Measurements from ENCODE around the gene LSM7. TPM values are rescaled to one million over a fixed set of nuclear protein-coding genes. Genes with fewer than 3 reads are reported as not detected.

Gene LSM7
- total and polyA plus RNA-seq, 9 of the 15 experiments (the other 6 are each of a cell fraction or from before 2014, with no cell fraction given), result 40.5 to 690 (median 265) TPM

- TF ChIP-seq, protein P1, sequence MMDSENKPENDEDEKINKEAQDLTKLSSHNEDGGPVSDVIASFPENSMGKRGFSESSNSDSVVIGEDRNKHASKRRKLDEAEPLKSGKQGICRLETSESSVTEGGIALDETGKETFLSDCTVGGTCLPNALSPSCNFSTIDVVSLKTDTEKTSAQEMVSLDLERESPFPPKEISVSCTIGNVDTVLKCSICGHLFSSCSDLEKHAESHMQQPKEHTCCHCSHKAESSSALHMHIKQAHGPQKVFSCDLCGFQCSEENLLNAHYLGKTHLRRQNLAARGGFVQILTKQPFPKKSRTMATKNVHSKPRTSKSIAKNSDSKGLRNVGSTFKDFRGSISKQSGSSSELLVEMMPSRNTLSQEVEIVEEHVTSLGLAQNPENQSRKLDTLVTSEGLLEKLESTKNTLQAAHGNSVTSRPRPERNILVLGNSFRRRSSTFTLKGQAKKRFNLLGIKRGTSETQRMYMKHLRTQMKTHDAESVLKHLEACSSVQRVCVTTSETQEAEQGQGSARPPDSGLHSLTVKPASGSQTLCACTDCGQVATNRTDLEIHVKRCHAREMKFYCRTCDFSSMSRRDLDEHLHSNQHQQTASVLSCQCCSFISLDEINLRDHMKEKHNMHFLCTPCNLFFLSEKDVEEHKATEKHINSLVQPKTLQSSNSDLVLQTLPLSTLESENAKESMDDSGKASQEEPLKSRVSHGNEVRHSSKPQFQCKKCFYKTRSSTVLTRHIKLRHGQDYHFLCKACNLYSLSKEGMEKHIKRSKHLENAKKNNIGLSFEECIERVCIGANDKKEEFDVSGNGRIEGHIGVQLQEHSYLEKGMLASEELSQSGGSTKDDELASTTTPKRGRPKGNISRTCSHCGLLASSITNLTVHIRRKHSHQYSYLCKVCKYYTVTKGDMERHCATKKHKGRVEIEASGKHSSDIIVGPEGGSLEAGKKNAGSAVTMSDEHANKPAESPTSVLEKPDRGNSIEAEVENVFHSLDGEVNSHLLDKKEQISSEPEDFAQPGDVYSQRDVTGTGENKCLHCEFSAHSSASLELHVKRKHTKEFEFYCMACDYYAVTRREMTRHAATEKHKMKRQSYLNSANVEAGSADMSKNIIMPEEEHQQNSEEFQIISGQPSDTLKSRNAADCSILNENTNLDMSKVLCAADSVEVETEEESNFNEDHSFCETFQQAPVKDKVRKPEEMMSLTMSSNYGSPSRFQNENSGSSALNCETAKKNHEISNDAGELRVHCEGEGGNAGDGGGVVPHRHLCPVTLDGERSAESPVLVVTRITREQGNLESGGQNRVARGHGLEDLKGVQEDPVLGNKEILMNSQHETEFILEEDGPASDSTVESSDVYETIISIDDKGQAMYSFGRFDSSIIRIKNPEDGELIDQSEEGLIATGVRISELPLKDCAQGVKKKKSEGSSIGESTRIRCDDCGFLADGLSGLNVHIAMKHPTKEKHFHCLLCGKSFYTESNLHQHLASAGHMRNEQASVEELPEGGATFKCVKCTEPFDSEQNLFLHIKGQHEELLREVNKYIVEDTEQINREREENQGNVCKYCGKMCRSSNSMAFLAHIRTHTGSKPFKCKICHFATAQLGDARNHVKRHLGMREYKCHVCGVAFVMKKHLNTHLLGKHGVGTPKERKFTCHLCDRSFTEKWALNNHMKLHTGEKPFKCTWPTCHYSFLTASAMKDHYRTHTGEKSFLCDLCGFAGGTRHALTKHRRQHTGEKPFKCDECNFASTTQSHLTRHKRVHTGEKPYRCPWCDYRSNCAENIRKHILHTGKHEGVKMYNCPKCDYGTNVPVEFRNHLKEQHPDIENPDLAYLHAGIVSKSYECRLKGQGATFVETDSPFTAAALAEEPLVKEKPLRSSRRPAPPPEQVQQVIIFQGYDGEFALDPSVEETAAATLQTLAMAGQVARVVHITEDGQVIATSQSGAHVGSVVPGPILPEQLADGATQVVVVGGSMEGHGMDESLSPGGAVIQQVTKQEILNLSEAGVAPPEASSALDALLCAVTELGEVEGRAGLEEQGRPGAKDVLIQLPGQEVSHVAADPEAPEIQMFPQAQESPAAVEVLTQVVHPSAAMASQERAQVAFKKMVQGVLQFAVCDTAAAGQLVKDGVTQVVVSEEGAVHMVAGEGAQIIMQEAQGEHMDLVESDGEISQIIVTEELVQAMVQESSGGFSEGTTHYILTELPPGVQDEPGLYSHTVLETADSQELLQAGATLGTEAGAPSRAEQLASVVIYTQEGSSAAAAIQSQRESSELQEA (IDR thresholded peaks at IDR 0.05; ENCODE audit: low read depth), result peak; percentile 71; the same call in 1 of the 2 replicates
- no peak for TF ChIP-seq KAT2B (IDR thresholded peaks at IDR 0.05; ENCODE audit: low read depth, low read length)
- no peak for TF ChIP-seq CBX8 (IDR thresholded peaks at IDR 0.05; ENCODE audit: borderline replicate concordance, extremely low read depth, low read depth, low read length, poor library complexity, severe bottlenecking)
- 0 out of 2 replicates have a peak, but pooled peaks have one; percentile 26 for TF ChIP-seq EP300 (IDR thresholded peaks at IDR 0.05; ENCODE audit: low read length)
- peak; percentile 15; the same call in 1 of the 2 replicates for TF ChIP-seq TOE1 (IDR thresholded peaks at IDR 0.05; ENCODE audit: borderline replicate concordance)
- no peak for TF ChIP-seq TOE1 (CRISPR knock-in tag; IDR thresholded peaks at IDR 0.05; ENCODE audit: borderline replicate concordance, low read depth)
- TF ChIP-seq, protein P2, sequence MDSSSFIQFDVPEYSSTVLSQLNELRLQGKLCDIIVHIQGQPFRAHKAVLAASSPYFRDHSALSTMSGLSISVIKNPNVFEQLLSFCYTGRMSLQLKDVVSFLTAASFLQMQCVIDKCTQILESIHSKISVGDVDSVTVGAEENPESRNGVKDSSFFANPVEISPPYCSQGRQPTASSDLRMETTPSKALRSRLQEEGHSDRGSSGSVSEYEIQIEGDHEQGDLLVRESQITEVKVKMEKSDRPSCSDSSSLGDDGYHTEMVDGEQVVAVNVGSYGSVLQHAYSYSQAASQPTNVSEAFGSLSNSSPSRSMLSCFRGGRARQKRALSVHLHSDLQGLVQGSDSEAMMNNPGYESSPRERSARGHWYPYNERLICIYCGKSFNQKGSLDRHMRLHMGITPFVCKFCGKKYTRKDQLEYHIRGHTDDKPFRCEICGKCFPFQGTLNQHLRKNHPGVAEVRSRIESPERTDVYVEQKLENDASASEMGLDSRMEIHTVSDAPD (CRISPR knock-in tag; IDR thresholded peaks at IDR 0.05), result no peak
- TF ChIP-seq E2F4 (CRISPR knock-in tag; IDR thresholded peaks at IDR 0.05; ENCODE audit: low read depth), result no peak
- peak in 1 of 2 experiments; percentile 53; a peak in 3 of 4 replicates for TF ChIP-seq RCOR1 (IDR thresholded peaks at IDR 0.05; ENCODE audit: borderline replicate concordance in 1 of 2, low read depth in 2 of 2, low read length in 2 of 2)
- TF ChIP-seq ZC3H11A (IDR thresholded peaks at IDR 0.05; ENCODE audit: low read depth, low read length), result peak; percentile 66; the same call in 1 of the 2 replicates
- TF ChIP-seq PREB (CRISPR knock-in tag; IDR thresholded peaks at IDR 0.05), result no peak
Measured at GRCh38 chr19:2273356-2274184, 54.8 kb downstream of the LSM7 start (continued).

Data from K562 (cell line).